H1 (cell line): ENCODE data around the gene TACC2. TPM values are rescaled to one million over a fixed set of nuclear protein-coding genes. Genes with fewer than 3 reads are reported as not detected.
A peak's percentile ranks its signal among the peaks of the same experiment; 100 is the strongest.

Experiments used
- CTCF ChIA-PET: fragments of 300-600 bp; sonication (Branson Sonifier 250); formaldehyde crosslinking; loops from one replicate; lab custom pipeline; 2021; ENCODE audit not compliant: partially characterized antibody; lab: Charles Lee
- POLR2A ChIA-PET: fragments of 300-600 bp; sonication (Branson Sonifier 250); formaldehyde crosslinking; loops from one replicate; lab custom pipeline; 2021; ENCODE audit warnings: inconsistent platforms; ENCODE audit not compliant: partially characterized antibody; lab: Charles Lee
- DNase-seq, 2 experiments: peaks; one replicate each; pipeline versions ENCODE4 v3.0.0 to v3.0.0-alpha.2; 2010 to 2022; ENCODE audit warnings: low spot score in 2 of 2, low read depth in 1 of 2, mixed read lengths in 1 of 2
- FAIRE-seq: peaks from 2 replicates; lab custom pipeline; 2011; peaks lifted over from hg19 to GRCh38; lab: Jason Lieb, UNC
- H2AFZ ChIP-seq: 2 replicates; pipeline ENCODE4 v1.8.1; 2012; ENCODE audit warnings: low read length, inconsistent platforms
- H2AK5ac ChIP-seq: 2 replicates; pipeline ENCODE4 v1.6.1; 2013; ENCODE audit warnings: low read depth, low read length
- H2BK120ac ChIP-seq: replicated peaks from 2 replicates; pipeline ENCODE3; 2013; ENCODE audit warnings: low read depth, low read length, inconsistent platforms
- H2BK12ac ChIP-seq: 2 replicates; pipeline ENCODE4 v1.6.1; 2013; ENCODE audit warnings: low read depth, low read length
- H2BK15ac ChIP-seq: 2 replicates; pipeline ENCODE4 v1.6.1; 2013; ENCODE audit warnings: low read length
- H2BK20ac ChIP-seq: 2 replicates; pipeline ENCODE4 v1.6.1; 2013; ENCODE audit warnings: low read length
- H2BK5ac ChIP-seq: 2 replicates; pipeline ENCODE4 v1.6.1; 2013; ENCODE audit warnings: low read depth, low read length
- H3K14ac ChIP-seq: 2 replicates; pipeline ENCODE4 v1.6.1; 2013; ENCODE audit warnings: inconsistent platforms; ENCODE audit not compliant: insufficient read length
- H3K18ac ChIP-seq: 2 replicates; pipeline ENCODE4 v1.6.1; 2013; ENCODE audit warnings: low read length; ENCODE audit errors: extremely low read depth
- H3K23ac ChIP-seq: 2 replicates; pipeline ENCODE4 v1.6.1; 2013; ENCODE audit warnings: inconsistent platforms; ENCODE audit not compliant: insufficient read length
- H3K23me2 ChIP-seq: 2 replicates; pipeline ENCODE4 v1.6.1; 2013; ENCODE audit warnings: low read depth, low read length
- H3K27ac ChIP-seq: 2 replicates; pipeline ENCODE4 v1.6.1; 2011; ENCODE audit warnings: low read depth, low read length, inconsistent platforms
- H3K27me3 ChIP-seq, 4 experiments: replicated peaks in 1 of 4; 1 replicate in 1 of 4; 2 replicates in 3 of 4; pipeline versions ENCODE4 v1.6.1 to v1.8.1; 2011 to 2013; ENCODE audit warnings: low read length in 3 of 4, mild to moderate bottlenecking in 3 of 4, inconsistent platforms in 2 of 4, mixed read lengths in 2 of 4, moderate library complexity in 1 of 4; ENCODE audit not compliant: control insufficient read depth in 3 of 4, insufficient read depth in 3 of 4; ENCODE audit errors: extremely low read depth in 1 of 4
- H3K36me3 ChIP-seq, 4 experiments: 2 replicates each; pipeline versions ENCODE4 v1.6.1 to v1.8.1; 2011 to 2013; ENCODE audit warnings: mild to moderate bottlenecking in 4 of 4, low read length in 3 of 4, moderate library complexity in 2 of 4, control low read depth in 1 of 4, inconsistent platforms in 1 of 4; ENCODE audit not compliant: insufficient read depth in 4 of 4, control insufficient read depth in 2 of 4
- H3K4ac ChIP-seq: replicated peaks from 2 replicates; pipeline ENCODE3; 2013; ENCODE audit warnings: low read length, low read depth, mixed read lengths, inconsistent platforms; ENCODE audit not compliant: insufficient read length
- H3K4me1 ChIP-seq, 4 experiments: replicated peaks in 1 of 4; 1 replicate in 1 of 4; 2 replicates in 3 of 4; pipeline versions ENCODE4 v1.6.1 to v1.8.1; 2011 to 2013; ENCODE audit warnings: low read length in 3 of 4, inconsistent platforms in 2 of 4, mixed read lengths in 1 of 4; ENCODE audit not compliant: insufficient read depth in 4 of 4, control insufficient read depth in 3 of 4
- H3K4me2 ChIP-seq, 2 experiments: 2 replicates each; pipeline versions ENCODE4 v1.6.1 to v1.8.1; 2011 to 2013; ENCODE audit warnings: low read depth in 2 of 2, low read length in 2 of 2, control low read depth in 1 of 2, inconsistent platforms in 1 of 2, mild to moderate bottlenecking in 1 of 2; ENCODE audit not compliant: insufficient read depth in 1 of 2
- H3K4me3 ChIP-seq, 4 experiments: fragments of 200-600, 300-600 bp in 1 of 4; sonication (generic), shearing (Covaris generic), sonication (Bioruptor Twin) in 1 of 4; 2 replicates each; pipeline versions ENCODE4 v1.5.1 to v1.8.1; 2011 to 2016; ENCODE audit warnings: low read length in 4 of 4, low read depth in 3 of 4, control low read depth in 2 of 4, inconsistent platforms in 2 of 4, mild to moderate bottlenecking in 2 of 4, mixed read lengths in 1 of 4, moderate library complexity in 1 of 4; ENCODE audit not compliant: insufficient read depth in 2 of 4; ENCODE audit errors: extremely low read depth in 1 of 4
- H3K56ac ChIP-seq: replicated peaks from 2 replicates; pipeline ENCODE3; 2013; ENCODE audit warnings: low read depth, mild to moderate bottlenecking, mixed read lengths, low read length, inconsistent platforms; ENCODE audit not compliant: insufficient read length
- H3K79me1 ChIP-seq: 2 replicates; pipeline ENCODE4 v1.6.1; 2013; ENCODE audit warnings: low read depth, low read length, control low read depth
- H3K79me2 ChIP-seq, 2 experiments: 2 replicates each; pipeline versions ENCODE4 v1.6.1 to v1.8.1; 2012 to 2013; ENCODE audit warnings: low read length in 2 of 2, mild to moderate bottlenecking in 2 of 2, inconsistent platforms in 1 of 2; ENCODE audit not compliant: insufficient read depth in 2 of 2, control insufficient read depth in 1 of 2
- H3K9ac ChIP-seq, 4 experiments: replicated peaks in 1 of 4; 1 replicate in 1 of 4; 2 replicates in 3 of 4; pipeline versions ENCODE4 v1.6.1 to v1.8.1; 2011 to 2013; ENCODE audit warnings: low read depth in 3 of 4, low read length in 3 of 4, control low read depth in 2 of 4, mild to moderate bottlenecking in 2 of 4, moderate library complexity in 2 of 4, inconsistent platforms in 1 of 4; ENCODE audit errors: extremely low read depth in 1 of 4
- H3K9me3 ChIP-seq, 2 experiments: 2 replicates each; pipeline versions ENCODE4 v1.6.1 to v1.8.1; 2012 to 2013; ENCODE audit warnings: mild to moderate bottlenecking in 2 of 2, moderate library complexity in 2 of 2, control low read depth in 1 of 2, inconsistent platforms in 1 of 2, low read depth in 1 of 2, low read length in 1 of 2, mixed read lengths in 1 of 2; ENCODE audit not compliant: insufficient read depth in 2 of 2
- H4K20me1 ChIP-seq, 2 experiments: replicated peaks in 1 of 2; 2 replicates each; pipeline versions ENCODE3 to v1.8.1; 2011 to 2013; ENCODE audit warnings: inconsistent platforms in 2 of 2, low read length in 2 of 2, mild to moderate bottlenecking in 1 of 2; ENCODE audit not compliant: insufficient read depth in 2 of 2, control insufficient read depth in 1 of 2
- H4K5ac ChIP-seq: 2 replicates; pipeline ENCODE4 v1.6.1; 2013; ENCODE audit warnings: low read length, low read depth, mixed read lengths, inconsistent platforms; ENCODE audit not compliant: insufficient read length
- H4K8ac ChIP-seq: 2 replicates; pipeline ENCODE4 v1.8.0; 2013; ENCODE audit warnings: mild to moderate bottlenecking, moderate library complexity, low read length, inconsistent platforms; ENCODE audit not compliant: insufficient read depth; ENCODE audit errors: extremely low read depth
- H4K91ac ChIP-seq: replicated peaks from 2 replicates; pipeline ENCODE3; 2013; ENCODE audit warnings: low read length, mixed read lengths, inconsistent platforms; ENCODE audit not compliant: insufficient read length
- CEBPB ChIP-seq: IDR thresholded peaks from 2 replicates; pipeline ENCODE4 v1.6.1; 2012; ENCODE audit warnings: low read depth, low read length
- JUND ChIP-seq: IDR thresholded peaks from 2 replicates; pipeline ENCODE4 v1.6.1; 2011; ENCODE audit warnings: mild to moderate bottlenecking, improper control_type of control experiment, low read length
- MAFK ChIP-seq: IDR thresholded peaks from 2 replicates; pipeline ENCODE4 v1.6.1; 2012; ENCODE audit warnings: low read depth, mild to moderate bottlenecking, improper control_type of control experiment, low read length
- MAX ChIP-seq: IDR thresholded peaks from 2 replicates; pipeline ENCODE4 v1.6.1; 2012; ENCODE audit warnings: inconsistent platforms
- RBBP5 ChIP-seq: IDR thresholded peaks from 2 replicates; pipeline ENCODE4 v1.7.1; 2012; ENCODE audit warnings: low read depth, mild to moderate bottlenecking, inconsistent platforms, low read length, moderate library complexity, borderline replicate concordance
- SP4 ChIP-seq: IDR thresholded peaks from 2 replicates; pipeline ENCODE4 v1.6.1; 2012; ENCODE audit warnings: low read length, inconsistent platforms
- SRF ChIP-seq: IDR thresholded peaks from 2 replicates; pipeline ENCODE4 v1.6.1; 2011; ENCODE audit warnings: mild to moderate bottlenecking, low read depth, low read length, moderate library complexity
- SUZ12 ChIP-seq: fragments of 200-600 bp; sonication (generic); IDR thresholded peaks from 2 replicates; pipeline ENCODE4 v1.6.1; 2012; ENCODE audit warnings: mild to moderate bottlenecking, inconsistent platforms, low read length, moderate library complexity, mixed read lengths
- TCF12 ChIP-seq: IDR thresholded peaks from 2 replicates; pipeline ENCODE4 v1.6.1; 2011; ENCODE audit warnings: low read depth, mild to moderate bottlenecking, low read length
- WGBS, 2 experiments: shearing (Covaris generic) in 1 of 2; methylation state at CpG; one replicate each; pipeline versions ENCODE4 v1.1.6 to v1.1.7; 2013 to 2015; ENCODE audit warnings: low lambda C conversion rate in 2 of 2, mixed read lengths in 2 of 2, inconsistent platforms in 1 of 2, low coverage in 1 of 2, missing lambda C conversion rate in 1 of 2; ENCODE audit not compliant: insufficient replicate concordance in 2 of 2, insufficient coverage in 1 of 2, insufficient read length in 1 of 2; ENCODE audit errors: extremely low coverage in 1 of 2, missing lambda C conversion rate in 1 of 2; 5-methylcytosine and 5-hydroxymethylcytosine counted together
- polyA plus RNA-seq, 7 experiments: library from polyadenylated mRNA; depleted of rRNA in 3 of 7; stranded (reverse) in 5 of 7; unstranded in 2 of 7; fragments of >200 nt in 5 of 7; fragments of 200-250 nt in 2 of 7; gene quantifications; 1 replicate in 5 of 7; 2 replicates in 1 of 7; 4 replicates in 1 of 7; pipeline versions ENCODE4 v1.2.1 to v1.2.3, GENCODE V29; 2011 to 2013; ENCODE audit warnings: missing spikeins in 2 of 7, mixed read lengths in 2 of 7
- total RNA-seq: library from RNA; stranded (reverse); fragmentation: NEBNext Ultra II Directional; extraction: Animal tissue kit (Norgen Biotek cat#: 25700); gene quantifications from 2 replicates; pipeline ENCODE4 v1.2.1, GENCODE V29; 2021

TACC2 gene
- total and polyA plus RNA-seq, 2 of the 8 experiments (the other 6 are each of a cell fraction or from before 2014, with no cell fraction given): 21.2 to 46.6 TPM

- Histone ChIP-seq H3K79me2 (no peaks in the 10 kb centered on the region), H3K27me3 (no peaks in the 10 kb centered on the region), H3K23ac (no peak overlapping the region), H4K5ac (no peak overlapping the region), H3K56ac (no peak overlapping the region), H2BK120ac (no peak overlapping the region), H2BK15ac (no peak overlapping the region), H4K91ac (no peak overlapping the region), H4K20me1 (no peaks in the 10 kb centered on the region), H4K8ac (no peak overlapping the region), H3K14ac (no peak overlapping the region), H3K9me3 (no peaks in the 10 kb centered on the region), H3K4me3 (no peak overlapping the region), H2BK12ac (no peak overlapping the region), H2BK5ac (no peak overlapping the region), H3K4ac (peak overlapping the region; percentile 29), H3K4me1 (peaks cover 2 to 19% (median 13%) of the 10 kb centered on the region in 4 experiments), H3K79me1 (no peaks in the 10 kb centered on the region), H3K23me2 (no peaks in the 10 kb centered on the region), H3K36me3 (no peaks in the 10 kb centered on the region; a peak in 1 of 8 replicates), H3K9ac (no peak overlapping the region), H3K18ac (no peak overlapping the region), H3K4me2 (no peak overlapping the region), H2AK5ac (no peak overlapping the region), H3K27ac (no peak overlapping the region), H2AFZ (no peak overlapping the region), H2BK20ac (no peak overlapping the region)
- WGBS, 2 experiments: 88% methylated on average over 9 of the region's 9 CpGs; no CpG with 5 or more reads in 1 of the 2 experiments
- POLR2A ChIA-PET: no interaction called here
- CTCF ChIA-PET: interaction anchor here (0.7 to 4.1 kb wide), 6 partner anchors 8 to 228 kb away, joined by 3 to 30 read pairs (median 3); partner anchors contain the start of gene NSMCE4A
- TF ChIP-seq SRF (no peak), JUND (no peak), CEBPB (no peak), MAX (no peak), SP4 (no peak), SUZ12 (no peak), RBBP5 (no peak), MAFK (no peak), TCF12 (no peak)
- FAIRE-seq: no peak
- DNase-seq: no peak
Observed at GRCh38 chr10:122049076-122049475, 60.1 kb downstream of the TACC2 start.
